HG03354 (cell line): ENCODE data around the gene MTHFS.

Source experiments
- ATAC-seq: cut with Tn5 transposase; IDR thresholded peaks from one replicate; pipeline ENCODE4 v1.9.1; 2021; ENCODE audit warnings: mild to moderate bottlenecking; ENCODE audit not compliant: unreplicated experiment, poor library complexity, severe bottlenecking

Gene MTHFS

DNA sequence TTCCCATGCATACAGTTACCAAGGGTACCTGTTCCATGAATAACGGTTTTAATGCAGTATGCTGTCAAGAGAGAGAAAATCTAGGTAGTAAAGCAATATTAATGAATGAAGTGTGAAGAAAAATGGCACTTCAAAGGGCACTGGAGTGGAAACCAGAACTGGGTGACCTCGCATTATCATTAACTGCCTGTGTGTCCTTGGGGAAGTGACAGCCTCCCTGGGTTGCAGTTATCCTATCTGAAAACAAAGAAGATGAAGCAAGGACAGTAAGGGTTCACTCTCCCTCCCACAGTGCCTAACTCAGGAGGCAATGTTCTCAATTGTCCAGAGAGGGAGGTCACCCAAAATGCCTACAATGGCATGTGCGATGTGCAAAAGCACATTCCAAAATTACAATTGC is 15.1 kb downstream of the MTHFS start:
- no peak for ATAC-seq

DNA sequence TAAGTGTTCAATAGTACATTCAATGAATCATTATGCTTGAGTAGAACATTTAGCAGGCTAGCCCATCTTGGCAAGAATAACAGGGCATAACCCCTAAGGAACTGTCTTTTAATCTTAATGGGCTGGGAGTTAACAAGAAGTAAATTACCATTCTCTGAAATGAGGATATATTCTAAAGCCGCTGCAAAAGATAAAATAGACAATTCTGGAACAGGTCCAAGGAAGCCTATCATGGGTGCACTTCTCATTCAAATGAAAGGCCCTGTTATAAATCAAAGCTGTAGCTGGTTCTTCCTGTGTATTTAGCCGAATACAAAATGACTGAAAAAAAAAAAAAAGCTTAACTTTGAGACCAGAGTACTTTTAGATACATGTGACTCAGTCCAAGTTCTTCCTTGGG is 15.6 kb downstream of the MTHFS start:
- no peak for ATAC-seq

DNA sequence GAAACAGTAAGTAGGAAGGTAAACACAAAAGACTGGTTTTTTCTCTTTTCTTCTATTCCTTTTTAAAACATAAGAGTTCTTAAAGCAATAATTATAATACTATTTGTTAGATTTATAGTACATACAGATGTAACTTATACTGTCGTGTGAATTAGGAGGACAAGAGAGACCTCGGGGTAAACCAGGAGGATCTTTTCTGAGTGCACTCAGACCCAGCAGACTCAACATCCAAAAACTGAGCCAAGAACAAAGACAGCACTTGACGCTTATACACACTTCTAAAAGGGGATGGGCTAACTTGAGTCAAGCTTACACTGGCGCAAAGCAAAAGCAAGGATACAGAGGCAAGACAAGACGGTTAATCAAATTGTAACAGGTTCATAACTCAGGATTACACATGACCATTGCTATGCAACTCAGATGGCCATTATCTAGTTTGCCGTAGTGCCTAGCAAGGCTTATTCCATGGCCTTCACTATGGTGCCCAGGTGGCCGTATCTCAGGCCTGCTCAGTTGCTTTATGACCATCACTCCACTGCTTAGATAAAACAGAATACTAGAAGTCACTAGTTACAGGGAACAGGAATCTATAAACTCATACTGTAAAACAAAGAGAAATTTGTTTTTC is 18.6 kb downstream of the MTHFS start:
- no peak for ATAC-seq

DNA sequence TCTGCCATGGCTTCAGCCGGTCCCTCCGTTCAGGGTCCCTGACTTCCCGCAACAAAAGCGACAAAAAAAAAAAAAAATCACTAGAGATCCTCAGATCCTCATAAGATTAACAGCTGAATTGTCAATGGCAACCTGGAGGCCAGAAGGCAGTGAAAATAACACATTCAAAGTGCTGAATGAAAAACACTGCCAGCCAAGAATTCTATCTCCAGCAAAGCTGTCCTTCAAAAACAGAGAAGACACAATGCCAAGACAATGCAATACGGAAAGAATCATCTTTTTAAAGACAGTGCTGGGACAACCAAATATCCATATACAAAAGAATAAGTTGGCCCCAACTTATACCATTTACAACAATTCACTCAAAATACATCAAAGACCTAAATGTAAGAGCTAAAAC is 21.6 kb downstream of the MTHFS start:
- no peak for ATAC-seq

DNA sequence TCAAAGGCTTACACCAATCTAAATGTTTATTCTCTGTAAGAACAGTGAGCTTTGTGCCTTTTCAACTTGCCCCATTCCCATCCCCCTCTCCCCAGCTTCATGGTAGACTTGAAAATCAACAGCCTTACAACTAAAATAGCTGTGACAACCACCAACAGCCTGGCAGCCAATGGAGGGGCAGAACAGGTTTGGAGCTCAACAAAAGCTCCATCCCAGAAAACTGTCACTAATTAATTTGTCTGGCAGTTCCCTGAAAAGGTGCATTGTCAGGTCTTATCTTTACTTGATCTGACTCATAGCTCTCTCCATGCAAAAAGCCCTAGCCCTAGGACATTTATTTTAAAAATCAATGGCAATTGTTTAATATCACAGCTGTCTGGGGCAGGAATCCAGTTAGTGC is 22.6 kb downstream of the MTHFS start:
- no peak for ATAC-seq

DNA sequence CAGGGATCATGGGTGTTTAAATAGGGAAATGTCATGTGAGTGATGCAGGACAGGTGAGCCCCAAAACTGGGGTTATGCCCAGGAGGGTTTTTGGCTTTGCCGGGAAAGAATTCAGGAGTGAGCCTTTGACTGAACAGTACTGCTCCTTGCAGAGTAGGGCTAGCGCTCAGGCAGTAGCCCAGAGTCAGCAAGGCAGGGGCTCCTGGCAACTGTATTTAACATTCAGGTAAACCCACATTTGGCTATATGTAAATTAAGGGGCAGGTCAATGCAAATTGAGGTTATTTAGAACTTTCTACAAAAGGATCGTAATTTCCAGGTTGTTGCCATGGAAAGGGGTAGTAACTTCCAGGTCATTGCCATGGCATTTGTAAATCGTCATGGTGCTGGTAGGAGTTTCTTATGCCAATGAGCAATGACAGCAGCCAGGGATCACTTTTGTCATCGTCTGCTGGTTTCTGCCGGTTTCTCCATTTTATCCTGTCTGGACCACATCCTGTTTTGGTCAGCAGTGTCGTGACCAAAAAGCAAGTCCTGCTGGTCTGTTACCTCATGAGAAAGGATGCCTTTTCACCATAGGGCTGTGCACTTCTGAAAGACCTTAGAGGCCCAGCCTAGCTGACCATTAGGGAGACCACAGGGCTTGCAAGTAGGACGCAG is 24.3 kb downstream of the MTHFS start:
- ATAC-seq = no peak

DNA sequence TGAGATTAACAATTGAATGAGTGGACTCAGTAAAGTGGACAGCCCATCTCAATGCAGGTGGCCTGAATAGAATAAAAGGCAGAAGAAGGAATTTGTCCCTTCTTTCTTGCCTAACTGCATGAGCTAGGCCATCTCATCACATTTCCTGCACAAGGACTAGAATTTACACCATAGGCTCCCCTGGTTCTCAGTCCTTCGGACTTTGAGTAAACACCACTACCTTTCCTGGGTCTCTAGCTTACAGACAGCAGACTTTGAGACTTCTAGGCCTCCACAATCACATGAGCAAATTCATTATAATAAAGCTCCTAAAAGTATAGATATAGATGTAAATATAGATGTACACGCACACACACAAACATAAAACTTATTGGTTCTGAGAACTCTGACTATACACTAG is 28.3 kb downstream of the MTHFS start:
- ATAC-seq = no peak

DNA sequence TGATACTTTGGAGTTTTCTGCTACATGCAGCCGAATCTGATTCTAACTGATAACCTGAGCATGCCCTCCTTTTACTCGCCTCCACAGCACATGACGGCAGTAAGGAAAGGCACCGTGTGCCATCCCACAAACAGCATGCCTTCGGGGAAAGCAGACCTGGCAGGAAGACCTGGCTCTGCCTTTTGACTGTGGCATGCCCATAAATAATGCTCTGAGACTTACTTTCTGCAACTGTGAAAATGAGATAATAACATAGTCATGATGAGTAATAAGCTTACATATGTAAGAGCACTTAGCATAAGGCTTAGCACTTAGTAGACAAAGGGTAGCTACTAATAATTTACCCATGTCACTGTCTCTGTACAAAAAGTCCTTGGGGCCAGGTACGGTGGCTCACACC is 32.9 kb downstream of the MTHFS start:
- no peak for ATAC-seq

DNA sequence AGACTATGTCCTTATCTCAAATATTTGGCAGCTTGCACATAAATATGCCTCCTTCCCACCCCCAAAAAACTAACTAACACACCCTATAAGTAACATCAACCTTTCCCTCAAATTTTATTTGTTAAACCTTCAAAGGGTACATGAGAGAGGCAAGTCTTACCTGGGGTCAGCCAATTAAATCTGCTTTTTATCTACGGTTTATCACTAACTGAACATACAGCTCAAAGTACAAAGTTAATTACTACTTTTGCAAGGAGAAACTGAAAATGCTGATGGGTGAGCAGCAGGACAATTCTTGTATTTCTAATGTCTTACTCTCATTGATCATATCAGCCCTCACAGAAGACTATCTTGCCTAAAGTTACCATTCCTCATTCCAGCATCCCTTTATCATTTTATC is 34.6 kb downstream of the MTHFS start:
- no peak for ATAC-seq

DNA sequence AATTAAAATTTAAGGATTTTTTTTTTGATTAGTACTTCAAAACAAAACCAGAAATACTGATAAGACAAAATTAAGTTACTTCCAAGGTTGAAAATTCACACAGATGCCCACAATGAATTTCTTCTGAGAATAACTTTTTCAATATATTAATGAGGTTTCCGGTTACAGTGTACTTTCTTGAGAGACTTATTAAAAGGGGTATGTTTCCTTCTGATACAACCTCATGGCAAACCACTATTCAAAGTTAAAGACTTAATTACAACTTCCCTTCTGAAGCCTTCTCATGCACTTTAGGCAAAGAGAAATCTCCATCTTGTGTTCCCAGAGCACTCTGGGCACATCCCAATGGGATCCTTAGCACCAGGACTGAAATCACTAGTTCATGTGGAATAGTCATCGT is 36.2 kb downstream of the MTHFS start:
- ATAC-seq = no peak

DNA sequence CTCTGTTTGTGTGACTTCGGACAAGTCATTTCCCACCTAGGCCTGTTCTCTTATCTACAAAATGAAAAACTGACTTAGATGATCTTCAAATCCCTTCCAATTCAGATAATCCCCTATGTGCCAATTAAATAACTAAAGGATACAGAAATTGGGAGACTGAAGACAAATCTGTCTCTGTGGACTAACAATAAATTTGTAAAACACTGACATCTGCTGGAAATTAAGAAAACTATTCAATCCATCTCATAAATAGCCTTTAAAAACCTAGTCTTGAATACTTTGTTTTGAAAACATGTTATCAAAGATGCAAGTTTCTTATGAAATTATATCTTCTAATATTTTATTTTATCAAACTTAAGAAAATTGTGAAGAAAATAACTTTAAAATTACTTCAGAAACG is 38.3 kb downstream of the MTHFS start:
- no peak for ATAC-seq

DNA sequence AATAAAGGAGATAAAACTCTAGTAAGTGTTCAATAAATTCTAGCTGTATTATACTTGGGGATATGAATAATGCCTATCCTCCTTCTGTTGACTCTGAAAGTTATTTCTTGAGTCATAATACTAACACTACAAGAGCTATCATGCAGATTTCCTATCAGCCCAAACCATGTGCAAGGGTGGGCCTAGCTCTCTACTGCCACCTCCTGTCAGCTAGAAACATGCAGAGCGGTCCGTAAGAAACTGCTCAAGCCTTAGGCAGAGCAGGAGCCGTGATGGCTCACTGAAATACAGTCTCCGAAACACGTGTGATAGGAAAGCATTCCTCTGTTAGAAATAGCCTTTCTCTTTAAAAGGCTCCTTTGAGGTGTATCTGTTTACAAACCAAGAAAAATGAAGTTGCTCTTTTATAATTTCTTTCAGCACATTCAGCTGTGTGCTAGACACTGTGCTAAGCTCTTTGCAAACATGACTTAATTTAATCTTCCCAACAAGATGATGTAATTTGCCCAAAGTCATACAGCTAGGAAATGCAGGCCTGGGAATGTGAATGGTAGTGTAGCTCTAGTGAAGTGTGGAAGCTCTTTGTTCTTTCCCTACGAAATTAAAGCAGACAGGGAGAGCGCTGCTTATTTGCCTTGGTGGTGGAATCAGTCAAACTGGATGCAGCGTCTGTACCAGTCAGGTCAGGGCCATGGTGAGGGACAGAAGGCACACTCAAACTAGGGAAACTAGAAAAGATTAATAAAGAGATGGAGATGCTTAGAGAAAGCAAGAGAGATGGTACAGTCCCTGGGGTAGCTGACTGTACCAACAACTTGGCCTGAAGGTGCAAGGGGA is 43.1 kb downstream of the MTHFS start:
- peak; percentile 96 for ATAC-seq

DNA sequence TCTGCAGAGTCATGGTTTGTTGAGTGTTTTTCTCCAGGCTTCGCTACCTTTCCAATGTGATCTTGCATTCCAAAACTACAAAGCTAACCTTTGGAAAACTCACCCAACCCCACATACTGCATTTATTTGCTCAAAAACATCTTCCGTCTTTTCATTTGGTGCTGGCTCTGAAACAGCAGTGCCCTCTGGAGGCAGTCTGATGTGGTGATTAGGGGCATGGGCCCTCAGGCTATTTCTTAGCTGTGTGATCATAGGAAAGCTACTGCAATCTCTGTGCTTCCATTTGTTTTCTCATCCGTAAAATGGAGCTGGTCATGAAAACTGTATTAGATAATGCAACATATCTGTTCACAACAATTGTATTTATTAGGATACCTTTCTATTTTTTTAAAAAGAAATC is 47.0 kb downstream of the MTHFS start:
- ATAC-seq = no peak

DNA sequence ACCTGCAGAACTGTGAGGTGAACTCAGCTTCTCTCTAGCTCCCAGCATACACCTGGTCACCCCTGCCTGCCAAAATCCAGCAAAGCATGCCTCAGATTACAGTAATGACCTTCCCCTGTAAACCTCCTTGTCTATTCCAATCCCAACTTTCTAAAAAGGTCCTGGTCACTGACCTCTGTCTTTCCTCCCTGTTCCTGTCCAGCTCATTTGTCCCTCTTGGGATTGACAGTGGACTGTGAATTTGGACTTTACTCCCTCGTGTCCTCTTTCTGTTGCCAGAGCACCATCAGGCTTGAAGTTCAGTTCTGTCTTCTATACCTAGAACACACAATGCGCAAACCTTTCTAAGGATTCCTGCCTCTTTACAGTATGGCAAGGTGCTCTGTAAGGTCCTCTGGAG is 50.3 kb downstream of the MTHFS start:
- no peak for ATAC-seq

DNA sequence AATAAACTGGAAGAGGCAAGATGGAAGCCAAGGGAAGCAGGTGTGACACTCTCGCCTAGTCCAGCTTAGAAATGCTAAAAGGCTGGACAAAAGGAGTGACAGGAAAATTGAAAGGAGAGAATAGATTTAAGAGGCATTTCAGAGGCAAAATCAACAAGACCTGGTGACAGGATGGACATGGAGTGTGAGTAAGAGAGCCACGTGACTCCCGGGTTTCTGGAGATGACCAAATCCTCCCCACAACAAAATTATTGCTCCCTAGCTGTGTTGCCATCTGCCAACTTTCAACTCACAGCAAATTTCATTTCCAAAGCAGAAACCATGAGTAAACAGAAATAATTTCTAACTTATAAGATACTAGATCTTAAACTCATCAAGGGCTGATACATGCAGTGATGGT is 52.6 kb downstream of the MTHFS start:
- ATAC-seq = no peak

DNA sequence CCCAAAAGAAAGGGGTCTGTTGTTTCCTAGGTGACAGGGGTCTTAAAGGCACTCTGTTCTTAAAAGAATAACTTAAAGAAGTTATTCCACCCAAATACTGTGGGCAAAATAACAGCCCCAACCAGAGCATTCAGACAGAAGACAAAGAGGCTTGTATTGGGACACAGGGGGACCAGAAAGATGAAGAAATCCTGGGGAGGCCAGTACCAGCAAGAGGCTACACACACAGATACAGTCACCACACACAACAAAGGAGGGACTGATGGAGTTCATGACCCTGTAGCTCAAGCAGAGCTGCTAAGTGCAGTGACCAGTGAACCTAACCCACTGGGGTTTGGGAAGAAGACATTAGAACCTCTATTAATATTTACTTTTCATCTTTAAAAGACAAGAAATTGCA is 59.0 kb downstream of the MTHFS start:
- ATAC-seq = no peak

DNA sequence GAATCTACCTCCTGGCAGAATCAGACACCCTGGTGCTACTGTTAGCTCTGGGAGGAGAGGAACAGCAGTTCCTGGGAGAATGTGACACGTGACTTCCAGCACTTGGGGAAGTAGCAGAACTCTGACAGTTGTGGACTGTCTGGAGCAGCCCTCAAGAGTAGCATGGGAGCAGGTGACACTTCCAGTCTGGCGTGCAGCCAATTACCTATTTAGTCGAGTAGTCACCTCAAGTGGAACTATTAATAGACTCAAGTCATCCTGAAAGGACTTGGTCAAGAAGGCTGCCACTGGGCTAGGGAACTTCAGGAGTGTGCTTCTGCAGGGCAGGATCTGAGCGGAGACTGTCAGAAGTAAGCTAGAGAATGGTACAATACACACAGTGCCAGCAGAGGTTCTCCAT is 62.3 kb downstream of the MTHFS start:
- ATAC-seq = no peak

DNA sequence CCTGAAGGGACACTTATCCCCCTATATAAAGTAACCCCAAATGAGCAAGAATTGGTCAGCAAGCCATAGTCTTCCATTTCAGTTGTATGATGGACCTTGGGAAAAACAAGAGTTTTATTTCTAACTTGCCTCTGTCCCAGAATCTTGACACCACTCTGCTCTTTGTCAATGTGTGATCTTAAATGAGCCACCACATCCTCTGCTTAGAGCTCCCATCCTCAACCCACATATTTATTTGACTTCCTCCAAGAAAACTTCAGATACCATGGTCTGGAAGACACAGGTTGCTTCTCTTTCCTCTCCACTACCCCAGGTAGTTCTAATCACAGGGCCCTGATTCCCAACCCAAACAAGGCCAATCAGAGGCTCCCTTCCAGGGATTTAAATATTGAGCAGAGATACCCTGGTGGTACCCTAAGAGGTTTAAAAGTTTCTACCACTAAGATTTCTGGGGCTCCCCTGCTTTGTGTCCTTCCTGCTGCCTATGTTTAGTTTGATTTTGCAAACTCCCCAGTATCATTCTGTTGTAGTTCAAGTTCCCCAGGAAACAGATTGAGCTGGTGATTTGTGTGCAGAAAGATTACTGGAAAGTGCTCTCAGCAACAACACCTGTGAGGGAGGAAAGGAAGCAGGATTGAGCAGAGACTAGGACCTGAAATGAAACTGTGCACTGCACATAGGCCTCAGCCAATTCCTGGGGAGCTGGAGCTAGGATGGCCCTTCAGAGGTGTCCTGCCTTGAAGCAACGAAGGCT is 64.3 kb downstream of the MTHFS start:
- ATAC-seq = no peak

DNA sequence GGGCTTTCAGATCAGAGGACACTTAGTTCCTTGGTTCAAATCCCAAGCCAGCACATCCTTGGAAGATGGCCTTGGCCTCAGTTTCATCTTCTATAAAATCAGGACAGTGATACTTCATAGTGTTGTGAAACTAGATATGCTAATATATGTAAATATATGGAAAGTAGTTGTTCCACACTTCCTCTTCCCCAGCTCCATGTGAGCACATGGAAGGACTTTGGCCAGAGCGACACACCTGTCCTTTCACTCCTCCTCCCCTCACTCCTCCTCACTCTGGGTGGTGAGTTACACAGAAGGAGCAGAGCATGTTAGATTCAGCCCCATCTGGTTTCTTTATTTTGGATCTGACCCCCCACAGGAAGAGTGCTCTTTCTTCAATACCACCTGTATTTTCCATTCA is 65.2 kb downstream of the MTHFS start:
- no peak for ATAC-seq

DNA sequence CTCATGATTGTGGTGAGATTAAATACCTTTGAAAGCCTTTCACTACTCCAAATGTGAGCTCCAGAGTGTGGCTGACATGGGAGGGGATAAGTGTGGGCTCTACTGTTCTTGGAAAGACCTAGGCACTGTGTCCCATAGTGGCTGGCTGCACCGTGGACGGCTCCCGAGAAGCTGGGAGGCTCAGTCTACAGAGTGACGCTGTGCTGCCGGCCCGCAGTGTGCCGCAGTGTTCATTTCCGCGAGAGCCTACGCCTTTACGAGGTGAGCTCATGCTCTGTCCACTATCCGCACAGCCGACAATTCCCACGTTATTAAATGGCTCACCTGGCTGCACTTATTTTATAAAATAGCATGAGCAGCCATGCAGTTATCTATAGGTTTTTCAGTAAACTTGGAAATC is 66.9 kb downstream of the MTHFS start:
- no peak for ATAC-seq
